MM.1S (cell line): ENCODE results near the gene CKM.

Experiments used
- EZH2phosphoT487 ChIP-seq: fragments of 300-600 bp; sonication (generic); IDR thresholded peaks from 2 replicates; pipeline ENCODE4 v1.6.1; 2018; ENCODE audit warnings: antibody characterized with exemption, low read length
- TF ChIP-seq, protein P1 (sequence below): fragments of 300-600 bp; sonication (generic); IDR thresholded peaks from 2 replicates; pipeline ENCODE4 v1.5.1; 2016; ENCODE audit warnings: antibody characterized with exemption, low read length, mixed read lengths

DNA sequence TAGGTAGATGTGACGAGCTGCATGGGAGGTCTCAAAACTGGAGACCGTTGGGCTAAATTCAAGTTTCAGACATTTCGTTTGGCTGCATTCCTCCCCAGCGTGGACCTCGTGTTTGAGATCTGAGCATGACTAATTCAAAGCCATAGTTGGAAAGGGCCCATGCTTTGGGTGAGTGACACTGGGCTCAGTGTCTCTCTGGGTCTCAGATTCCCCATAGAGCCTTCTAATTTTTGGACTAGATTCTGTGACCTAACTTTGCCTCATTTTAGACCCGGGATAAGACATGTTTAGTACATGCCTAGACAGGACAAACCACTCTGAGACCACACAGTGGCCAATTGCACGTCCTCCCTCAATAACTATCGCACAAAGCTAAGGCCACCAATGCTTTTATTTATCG, 16.6 kb downstream of the CKM start:
- no peak for TF ChIP-seq EZH2phosphoT487
- TF ChIP-seq, protein P1, sequence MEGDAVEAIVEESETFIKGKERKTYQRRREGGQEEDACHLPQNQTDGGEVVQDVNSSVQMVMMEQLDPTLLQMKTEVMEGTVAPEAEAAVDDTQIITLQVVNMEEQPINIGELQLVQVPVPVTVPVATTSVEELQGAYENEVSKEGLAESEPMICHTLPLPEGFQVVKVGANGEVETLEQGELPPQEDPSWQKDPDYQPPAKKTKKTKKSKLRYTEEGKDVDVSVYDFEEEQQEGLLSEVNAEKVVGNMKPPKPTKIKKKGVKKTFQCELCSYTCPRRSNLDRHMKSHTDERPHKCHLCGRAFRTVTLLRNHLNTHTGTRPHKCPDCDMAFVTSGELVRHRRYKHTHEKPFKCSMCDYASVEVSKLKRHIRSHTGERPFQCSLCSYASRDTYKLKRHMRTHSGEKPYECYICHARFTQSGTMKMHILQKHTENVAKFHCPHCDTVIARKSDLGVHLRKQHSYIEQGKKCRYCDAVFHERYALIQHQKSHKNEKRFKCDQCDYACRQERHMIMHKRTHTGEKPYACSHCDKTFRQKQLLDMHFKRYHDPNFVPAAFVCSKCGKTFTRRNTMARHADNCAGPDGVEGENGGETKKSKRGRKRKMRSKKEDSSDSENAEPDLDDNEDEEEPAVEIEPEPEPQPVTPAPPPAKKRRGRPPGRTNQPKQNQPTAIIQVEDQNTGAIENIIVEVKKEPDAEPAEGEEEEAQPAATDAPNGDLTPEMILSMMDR = no peak
